ENCODE measurements around the gene MICAL2.

The MICAL2 gene

GRCh38 chr11:12232817-12233601 is 122.6 kb downstream of the MICAL2 start:
- no peak for DNase-seq (ENCODE audit: low read depth)

- no peak for DNase-seq (ENCODE audit: low read depth)
These were observed 123.2 kb downstream of the MICAL2 start for GRCh38 chr11:12233602-12233925.

GRCh38 chr11:12234221-12234620 is 123.8 kb downstream of the MICAL2 start:
- DNase-seq (ENCODE audit: low read depth): no peak

GRCh38 chr11:12235080-12235479 is 124.7 kb downstream of the MICAL2 start:
- DNase-seq (ENCODE audit: low read depth): no peak

- no peak for DNase-seq (ENCODE audit: low read depth)
These were observed 125.2 kb downstream of the MICAL2 start for GRCh38 chr11:12235553-12235946.

GRCh38 chr11:12235947-12236743 is 125.8 kb downstream of the MICAL2 start:
- no peak for DNase-seq (ENCODE audit: low read depth)

- no peak for DNase-seq (ENCODE audit: low read depth)
These were observed 126.3 kb downstream of the MICAL2 start for GRCh38 chr11:12236744-12237101.

- DNase-seq (ENCODE audit: low read depth): no peak
These were observed 127.0 kb downstream of the MICAL2 start for GRCh38 chr11:12237381-12237784.

- no peak for DNase-seq (ENCODE audit: low read depth)
These were observed 128.0 kb downstream of the MICAL2 start for GRCh38 chr11:12238420-12238819.

GRCh38 chr11:12239396-12239795 is 129.0 kb downstream of the MICAL2 start:
- DNase-seq (ENCODE audit: low read depth): no peak

- DNase-seq (ENCODE audit: low read depth): no peak
These were observed 129.5 kb downstream of the MICAL2 start for GRCh38 chr11:12239804-12240371.

- DNase-seq (ENCODE audit: low read depth): no peak
These were observed 130.3 kb downstream of the MICAL2 start for GRCh38 chr11:12240677-12241076.

GRCh38 chr11:12241401-12241800 is 131.0 kb downstream of the MICAL2 start:
- DNase-seq (ENCODE audit: low read depth): no peak

GRCh38 chr11:12241971-12242672 is 131.7 kb downstream of the MICAL2 start:
- peak; percentile 14 for DNase-seq (ENCODE audit: low read depth)

- no peak for DNase-seq (ENCODE audit: low read depth)
These were observed 132.6 kb downstream of the MICAL2 start for GRCh38 chr11:12242966-12243365.

GRCh38 chr11:12243486-12243885 is 133.1 kb downstream of the MICAL2 start:
- DNase-seq (ENCODE audit: low read depth): no peak

GRCh38 chr11:12243911-12244550 is 133.6 kb downstream of the MICAL2 start:
- DNase-seq (ENCODE audit: low read depth): no peak

GRCh38 chr11:12245091-12245490 is 134.7 kb downstream of the MICAL2 start:
- DNase-seq (ENCODE audit: low read depth): no peak

GRCh38 chr11:12245549-12246016 is 135.2 kb downstream of the MICAL2 start:
- no peak for DNase-seq (ENCODE audit: low read depth)

- DNase-seq (ENCODE audit: low read depth): no peak
These were observed 135.8 kb downstream of the MICAL2 start for GRCh38 chr11:12246147-12246546.

- DNase-seq (ENCODE audit: low read depth): no peak
These were observed 136.6 kb downstream of the MICAL2 start for GRCh38 chr11:12246989-12247388.

Data from activated gamma-delta T cell treated with anti-CD3 and anti-CD28 coated beads, Interleukin-2, amount 50 U/mL, for 16 hours (primary cell).